Brain microvascular endothelial cell (primary cell): ENCODE results near the gene ZNF180.

Source experiments
- DNase-seq: peaks from one replicate; pipeline ENCODE4 v3.0.0-alpha.2; 2020
- H3K27ac ChIP-seq: fragments of 250-450 bp; sonication (Bioruptor Pico); 2 replicates; pipeline ENCODE4 v1.5.1; 2020; ENCODE audit warnings: mild to moderate bottlenecking, moderate library complexity
- H3K27me3 ChIP-seq: fragments of 250-450 bp; sonication (Bioruptor Pico); replicated peaks from 2 replicates; pipeline ENCODE4 v1.5.1; 2020; ENCODE audit warnings: mild to moderate bottlenecking
- H3K36me3 ChIP-seq: fragments of 250-450 bp; sonication (Bioruptor Pico); replicated peaks from 2 replicates; pipeline ENCODE4 v1.5.1; 2020; ENCODE audit warnings: mild to moderate bottlenecking
- H3K4me3 ChIP-seq: 2 replicates; pipeline ENCODE4 v1.5.1; 2011; ENCODE audit warnings: low read depth, mild to moderate bottlenecking, control low read depth, low read length, moderate library complexity
- CTCF ChIP-seq: IDR thresholded peaks from 2 replicates; pipeline ENCODE4 v1.5.1; 2011; ENCODE audit warnings: low read depth, mild to moderate bottlenecking, moderate library complexity, low read length, control low read depth, inconsistent platforms; ENCODE audit errors: missing control alignments
- in situ Hi-C: cut with HindIII; loops from 2 replicates; pipeline ENCODE4 v1.10.0; 2017; ENCODE audit warnings: low sequenced_read_pairs, low pct_ligation_motif_present

The ZNF180 gene

GRCh38 chr19:44529536-44529935, 29.2 kb upstream of the ZNF180 start, which contains the start of gene CEACAM20:
TSS of gene CEACAM20 (minus strand) at chr19:44529675. CDS start at chr19:44529509, 166 bp downstream.
- H3K4me3 ChIP-seq: no peak within 1 kb of the TSS
- H3K27me3 ChIP-seq: no peaks in the 10 kb centered on the region
- H3K36me3 ChIP-seq: no peaks in the 10 kb centered on the region
- TF ChIP-seq CTCF: no peak
- no peak for DNase-seq
- in situ Hi-C loops: no loop called here
- H3K27ac ChIP-seq: no peak within 1 kb of the TSS

DNA sequence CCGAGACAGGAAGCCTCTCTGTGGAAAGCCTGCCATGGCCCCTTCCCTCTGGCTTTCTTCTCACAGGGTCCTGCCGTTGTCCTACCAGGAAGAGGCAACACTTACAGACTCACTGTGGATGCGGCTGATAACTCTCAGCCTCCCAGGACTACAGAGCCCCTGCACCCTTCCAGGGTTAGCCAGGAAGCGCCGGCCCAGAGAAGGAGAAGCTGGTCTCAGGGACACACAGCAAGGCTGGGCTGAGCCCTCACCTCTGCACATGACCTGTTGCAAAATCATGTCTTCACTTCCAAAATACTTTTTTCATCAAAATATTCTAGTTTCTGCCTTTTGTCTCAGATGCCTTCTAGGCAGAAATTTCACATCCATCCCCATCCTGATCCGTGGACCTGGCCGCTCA, 27.2 kb upstream of the ZNF180 start:
- in situ Hi-C loops: no loop called here
- Histone ChIP-seq H3K27me3 (no peaks in the 10 kb centered on the region), H3K27ac (no peak overlapping the region), H3K36me3 (no peaks in the 10 kb centered on the region), H3K4me3 (no peak overlapping the region)
- no peak for DNase-seq
- TF ChIP-seq CTCF: no peak

DNA sequence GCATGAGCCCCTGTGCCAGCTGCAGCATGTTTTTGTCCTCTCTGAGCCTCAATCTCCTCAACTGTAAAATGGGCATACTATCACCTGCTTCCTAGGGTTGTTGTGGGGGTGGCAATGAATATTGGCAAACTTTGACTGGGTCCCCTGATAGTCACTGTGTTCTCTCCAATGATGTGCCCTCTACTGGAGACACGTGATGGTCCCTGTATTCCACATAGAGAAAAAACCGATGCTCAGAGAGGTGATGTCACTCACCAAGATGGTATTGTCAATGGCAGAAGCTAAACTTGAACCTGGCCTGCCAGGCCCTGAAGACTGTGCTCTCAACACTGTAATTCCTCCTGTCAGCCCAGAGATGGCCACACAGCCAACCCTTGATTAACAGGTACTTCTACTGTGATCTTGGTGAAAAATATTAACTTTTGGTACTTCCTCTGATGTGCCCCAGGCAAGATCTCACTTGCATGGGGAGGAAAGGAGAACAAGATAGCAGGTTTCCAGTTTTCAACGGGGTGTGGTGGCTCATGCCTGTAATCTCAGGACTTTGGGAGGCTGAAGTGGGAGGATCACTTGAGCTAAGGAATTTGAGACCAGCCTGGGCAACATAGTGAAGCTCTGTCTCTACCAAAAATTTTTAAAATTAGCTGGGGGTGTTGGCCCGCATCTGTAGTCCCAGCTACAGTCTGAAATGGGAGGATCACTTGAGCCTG, 25.6 kb upstream of the ZNF180 start:
- no peak overlapping the region for H3K4me3 ChIP-seq
- H3K36me3 ChIP-seq: no peaks in the 10 kb centered on the region
- H3K27ac ChIP-seq: no peak overlapping the region
- no peak for DNase-seq
- in situ Hi-C loops: no loop called here
- no peaks in the 10 kb centered on the region for H3K27me3 ChIP-seq
- TF ChIP-seq CTCF: no peak

DNA sequence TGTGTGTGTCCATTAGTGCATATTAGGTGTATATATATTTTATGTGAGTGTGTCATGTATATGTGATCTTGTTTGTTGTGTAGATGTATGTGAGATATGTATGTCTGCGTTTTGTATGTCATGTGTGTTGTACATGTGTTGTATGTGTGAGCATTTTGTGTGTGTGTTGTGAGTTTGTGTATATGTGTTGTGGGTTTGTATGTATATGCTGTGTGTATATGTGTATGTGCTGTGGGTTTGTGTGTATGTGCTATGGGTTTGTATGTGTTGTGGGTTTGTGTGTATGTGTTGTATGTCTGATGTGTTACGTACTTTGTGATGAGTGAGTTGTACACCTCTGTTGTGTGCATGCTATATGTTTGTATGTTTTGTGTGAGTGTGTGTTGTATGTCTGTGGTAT, 21.0 kb upstream of the ZNF180 start:
- Histone ChIP-seq H3K27me3 (no peaks in the 10 kb centered on the region), H3K36me3 (no peaks in the 10 kb centered on the region), H3K4me3 (no peak overlapping the region), H3K27ac (no peak overlapping the region)
- in situ Hi-C loops: no loop called here
- no peak for DNase-seq
- TF ChIP-seq CTCF: no peak

GRCh38 chr19:44517146-44517545, 16.8 kb upstream of the ZNF180 start:
- H3K27me3 ChIP-seq: no peaks in the 10 kb centered on the region
- no peak for DNase-seq
- H3K4me3 ChIP-seq: no peak overlapping the region
- no peak for TF ChIP-seq CTCF
- no peak overlapping the region for H3K27ac ChIP-seq
- no peaks in the 10 kb centered on the region for H3K36me3 ChIP-seq
- in situ Hi-C loops: no loop called here

GRCh38 chr19:44515907-44516306, 15.6 kb upstream of the ZNF180 start:
- DNase-seq: no peak
- no peak for TF ChIP-seq CTCF
- in situ Hi-C loops: no loop called here
- Histone ChIP-seq H3K4me3 (no peak overlapping the region), H3K27me3 (no peaks in the 10 kb centered on the region), H3K27ac (no peak overlapping the region), H3K36me3 (no peaks in the 10 kb centered on the region)
